Upper lobe of left lung (tissue), 6 donors: ENCODE data around the gene CYP24A1. TPM values are rescaled to one million over a fixed set of nuclear protein-coding genes. Genes with fewer than 3 reads are reported as not detected.

Experiments used
- ATAC-seq, 2 donors: fragments of 200-7000 bp; cut with Tn5 transposase; one replicate each; pipeline ENCODE4 v1.9.1; 2022; ENCODE audit warnings: mild to moderate bottlenecking in 2 of 2, moderate library complexity in 2 of 2; ENCODE audit not compliant: low FRiP score in 2 of 2
- DNase-seq, 2 donors: peaks; one replicate each; pipeline ENCODE4 v3.0.0-alpha.2; 2019 to 2020
- H3K27ac ChIP-seq, 4 donors: fragments of 200-600 bp; sonication (generic); one replicate each; pipeline ENCODE4 v1.5.1; 2016 to 2019
- H3K27me3 ChIP-seq, 4 donors: fragments of 200-600 bp; sonication (generic); one replicate each; pipeline ENCODE4 v1.5.1; 2017 to 2019
- H3K36me3 ChIP-seq, 4 donors: fragments of 200-600 bp; sonication (generic); one replicate each; pipeline ENCODE4 v1.5.1; 2016 to 2019
- H3K4me1 ChIP-seq, 4 donors: fragments of 200-600 bp; sonication (generic); one replicate each; pipeline ENCODE4 v1.5.1; 2018 to 2019
- H3K4me3 ChIP-seq, 4 donors: fragments of 200-600 bp; sonication (generic); one replicate each; pipeline ENCODE4 v1.5.1; 2017 to 2019; ENCODE audit warnings: mild to moderate bottlenecking in 2 of 4, moderate library complexity in 1 of 4
- H3K9me3 ChIP-seq, 4 donors: fragments of 200-600 bp; sonication (generic); one replicate each; pipeline ENCODE4 v1.5.1; 2018 to 2019
- CTCF ChIP-seq, 6 experiments: fragments of 450-650 bp in 4 of 6; fragments of 200-600 bp in 2 of 6; sonication (generic) in 2 of 6; IDR thresholded peaks; one replicate each; pipeline ENCODE4 v1.5.1; 2016 to 2019; ENCODE audit warnings: antibody characterized with exemption in 6 of 6
- EP300 ChIP-seq, 4 donors: sonication (generic); formaldehyde crosslinking; IDR thresholded peaks; one replicate each; pipeline ENCODE4 v1.5.1; 2017; ENCODE audit warnings: antibody characterized with exemption in 4 of 4, control low read depth in 2 of 4
- POLR2A ChIP-seq, 4 donors: fragments of 450-650 bp; IDR thresholded peaks; one replicate each; pipeline ENCODE4 v1.5.1; 2016 to 2017; ENCODE audit warnings: antibody characterized with exemption in 4 of 4, mild to moderate bottlenecking in 2 of 4
- POLR2AphosphoS5 ChIP-seq, 2 donors: sonication (generic); formaldehyde crosslinking; IDR thresholded peaks; one replicate each; pipeline ENCODE4 v1.5.1; 2017; ENCODE audit warnings: antibody characterized with exemption in 2 of 2
- WGBS, 2 donors: methylation state at CpG; one replicate each; pipeline ENCODE4 v1.1.5; 2017 to 2018; 5-methylcytosine and 5-hydroxymethylcytosine counted together
- total RNA-seq, 6 donors: library from RNA; depleted of rRNA in 4 of 6; stranded (reverse); fragments of >200 nt in 4 of 6; gene quantifications; one replicate each; pipeline versions ENCODE4 v1.1.0 to v1.2.1, GENCODE V29; 2016 to 2021
- donor health status: DM: no; HTN: no; CAD: no; lungs with moderate emphysema.
- donor health status: DM: no; HTN: yes; CAD: no; lungs with severe emphysema.

Gene CYP24A1
- total RNA-seq, 6 donors from 2014 or later, result 0.13 to 31.0 (median 0.61) TPM; not detected in 1

GRCh38 chr20:54122681-54123586, 50.9 kb downstream of the CYP24A1 start:
- ATAC-seq, result no peak

GRCh38 chr20:54122189-54122588, 51.6 kb downstream of the CYP24A1 start:
- Histone ChIP-seq H3K36me3 (no peaks in the 10 kb centered on the region), H3K9me3 (no peaks in the 10 kb centered on the region), H3K4me1 (peaks cover 0 to 11% (median 0%) of the 10 kb centered on the region in 4 donors), H3K27me3 (no peaks in the 10 kb centered on the region), H3K27ac (no peak overlapping the region), H3K4me3 (no peak overlapping the region)
- DNase-seq (no peak), ATAC-seq (no peak)
- TF ChIP-seq POLR2A (IDR thresholded peaks at IDR 0.05) (no peak), CTCF (IDR thresholded peaks at IDR 0.05) (no peak), POLR2AphosphoS5 (IDR thresholded peaks at IDR 0.05) (no peak), EP300 (IDR thresholded peaks at IDR 0.05) (no peak)
- 88 to 96% methylated on average over 1 of the region's 1 CpG for WGBS, 2 donors

More at GRCh38 chr20:54122681-54123586, 50.9 kb downstream of the CYP24A1 start:
- no peaks in the 10 kb centered on the region for H3K27me3 ChIP-seq
- peak overlapping the region; percentile 46 to 81 (median 56) for H3K27ac ChIP-seq
- no peaks in the 10 kb centered on the region for H3K9me3 ChIP-seq
- DNase-seq, result no peak
- peaks cover 0 to 11% (median 0%) of the 10 kb centered on the region in 4 donors for H3K4me1 ChIP-seq
- H3K4me3 ChIP-seq, result no peak overlapping the region
- TF ChIP-seq EP300 (IDR thresholded peaks at IDR 0.05), result no peak
- H3K36me3 ChIP-seq, result no peaks in the 10 kb centered on the region
- WGBS, 2 donors, result 81 to 84% methylated on average over 10 of the region's 10 CpGs

- Histone ChIP-seq H3K27ac (no peak overlapping the region), H3K4me1 (peaks cover 3 to 19% (median 10%) of the 10 kb centered on the region in 4 donors), H3K9me3 (no peaks in the 10 kb centered on the region), H3K27me3 (no peaks in the 10 kb centered on the region), H3K36me3 (no peaks in the 10 kb centered on the region), H3K4me3 (no peak overlapping the region)
- no peak for TF ChIP-seq CTCF (IDR thresholded peaks at IDR 0.05)
- TF ChIP-seq EP300 (IDR thresholded peaks at IDR 0.05), result no peak
- no peak for TF ChIP-seq POLR2AphosphoS5 (IDR thresholded peaks at IDR 0.05)
- no peak for TF ChIP-seq POLR2A (IDR thresholded peaks at IDR 0.05)
- WGBS, 2 donors, result 70 to 81% methylated on average over 2 of the region's 2 CpGs
- DNase-seq (no peak), ATAC-seq (no peak)
Measured at GRCh38 chr20:54119744-54120143, 54.0 kb downstream of the CYP24A1 start.

GRCh38 chr20:54118220-54119001, 55.4 kb downstream of the CYP24A1 start:
- no peaks in the 10 kb centered on the region for H3K27me3 ChIP-seq
- H3K9me3 ChIP-seq, result no peaks in the 10 kb centered on the region
- no peak for DNase-seq
- TF ChIP-seq POLR2A (IDR thresholded peaks at IDR 0.05) (no peak), EP300 (IDR thresholded peaks at IDR 0.05) (no peak), CTCF (IDR thresholded peaks at IDR 0.05) (no peak), POLR2AphosphoS5 (IDR thresholded peaks at IDR 0.05) (no peak)
- ATAC-seq, result no peak
- peaks cover 3 to 15% (median 10%) of the 10 kb centered on the region in 4 donors for H3K4me1 ChIP-seq
- H3K4me3 ChIP-seq, result no peak overlapping the region
- no peak overlapping the region for H3K27ac ChIP-seq
- H3K36me3 ChIP-seq, result no peaks in the 10 kb centered on the region
- 76 to 78% methylated on average over 9 of the region's 9 CpGs for WGBS, 2 donors
